Adrenal gland (tissue), 12 donors: ENCODE data around the gene METTL15. TPM values are rescaled to one million over a fixed set of nuclear protein-coding genes. Genes with fewer than 3 reads are reported as not detected.
"Not testable (repeated sequence)": the region's sequence is repeated elsewhere in the genome, so short reads cannot be mapped to it uniquely, and the experiment has no call there.

ENCODE experiments used
- DNase-seq, 7 donors: peaks; one replicate each; pipeline ENCODE4 v3.0.0-alpha.2; 2019 to 2020
- H3K27ac ChIP-seq, 5 donors: fragments of 200-600 bp; sonication (generic) in 4 of 5; 1 replicate in 3 of 5; 2 replicates in 2 of 5; pipeline versions ENCODE4 v1.5.1 to v1.8.0; 2016 to 2020; ENCODE audit warnings: mild to moderate bottlenecking in 1 of 5
- H3K27me3 ChIP-seq: fragments of 200-600 bp; 2 replicates; pipeline ENCODE4 v1.8.0; 2021
- H3K36me3 ChIP-seq, 2 donors: fragments of 200-600 bp; replicated peaks in 1 of 2; 1 replicate in 1 of 2; 2 replicates in 1 of 2; pipeline versions ENCODE4 v1.5.1 to v1.8.0; 2018 to 2022
- H3K4me1 ChIP-seq, 2 donors: fragments of 200-600 bp; replicated peaks in 1 of 2; 1 replicate in 1 of 2; 2 replicates in 1 of 2; pipeline versions ENCODE4 v1.5.1 to v1.8.0; 2018 to 2021
- H3K4me3 ChIP-seq, 4 donors: fragments of 200-600 bp; sonication (generic) in 3 of 4; one replicate each; pipeline ENCODE4 v1.5.1; 2016 to 2018
- H3K9me3 ChIP-seq, 3 donors: fragments of 200-600 bp; sonication (generic) in 1 of 3; replicated peaks in 1 of 3; 1 replicate in 2 of 3; 2 replicates in 1 of 3; pipeline versions ENCODE4 v1.5.1 to v1.8.0; 2016 to 2021
- POLR2A ChIP-seq, 2 donors: fragments of 450-650 bp; IDR thresholded peaks; one replicate each; pipeline ENCODE4 v1.6.1; 2017; ENCODE audit warnings: antibody characterized with exemption in 2 of 2, mild to moderate bottlenecking in 2 of 2, moderate library complexity in 1 of 2
- WGBS, 4 donors: extraction: QIAGEN DNeasy Blood & Tissue Kit in 2 of 4; methylation state at CpG; one replicate each; pipeline versions ENCODE4 v1.1.5 to v1.1.7; 2013 to 2017; 5-methylcytosine and 5-hydroxymethylcytosine counted together
- intact Hi-C, 2 donors: fragments of 100-400 bp; cut with DNase I; formaldehyde crosslinking; loops; one replicate each; pipeline versions ENCODE4 v1.14.1 to v1.15.0; 2022 to 2023
- polyA plus RNA-seq, 3 donors: library from polyadenylated mRNA; stranded (reverse); fragments of 200-250 nt in 2 of 3; fragments of 350-450 nt in 1 of 3; fragmentation: Illumina TruSeq in 1 of 3; extraction: RNeasy Lipid Tissue Mini Kit (QIAGEN cat#74804) in 1 of 3; gene quantifications; one replicate each; pipeline ENCODE4 v1.2.3, GENCODE V29; 2013 to 2014
- total RNA-seq, 9 donors: library from RNA; depleted of rRNA in 4 of 9; stranded (reverse); fragments of >200 nt in 4 of 9; fragments of 120-200 nt in 1 of 9; fragmentation: NEBNext Ultra II Directional in 1 of 9; extraction: Animal tissue kit (Norgen Biotek cat#: 25700) in 1 of 9; gene quantifications; one replicate each; pipeline versions ENCODE4 v1.1.0 to v1.2.4, GENCODE V29; 2013 to 2023
- TF ChIP-seq, protein P1 (sequence below), 6 experiments: fragments of 450-650 bp in 4 of 6; fragments of 200-600 bp in 2 of 6; sonication (generic) in 1 of 6; IDR thresholded peaks; 1 replicate in 5 of 6; 2 replicates in 1 of 6; pipeline versions ENCODE4 v1.5.1 to v1.8.0; 2016 to 2021; ENCODE audit warnings: antibody characterized with exemption in 6 of 6, mild to moderate bottlenecking in 2 of 6, moderate library complexity in 1 of 6
- donor health status: healthy with polysubstance abuse.
- donor health status: Bipolar disorder and iron deficiency.
- donor health status: DM: yes; HTN: yes; CAD: no.
- donor health status: DM: no; HTN: no; CAD: no.
- donor health status: DM: no; HTN: no; CAD: no.
- donor health status: DM: yes; HTN: yes; CAD: no.

The METTL15 gene
- total and polyA plus RNA-seq, 12 donors: 7.4 to 45.5 (median 17.3) TPM

- DNase-seq: no peak
- intact Hi-C loops: no loop called here
- no peaks in the 10 kb centered on the region for H3K36me3 ChIP-seq
- no peaks in the 10 kb centered on the region for H3K4me1 ChIP-seq
- WGBS, 4 donors: 52 to 63% (median 59%) methylated on average over 1 of the region's 1 CpG
- no peaks in the 10 kb centered on the region for H3K9me3 ChIP-seq
- no peak overlapping the region for H3K4me3 ChIP-seq
- TF ChIP-seq POLR2A (IDR thresholded peaks at IDR 0.05): no peak
- TF ChIP-seq, protein P1, sequence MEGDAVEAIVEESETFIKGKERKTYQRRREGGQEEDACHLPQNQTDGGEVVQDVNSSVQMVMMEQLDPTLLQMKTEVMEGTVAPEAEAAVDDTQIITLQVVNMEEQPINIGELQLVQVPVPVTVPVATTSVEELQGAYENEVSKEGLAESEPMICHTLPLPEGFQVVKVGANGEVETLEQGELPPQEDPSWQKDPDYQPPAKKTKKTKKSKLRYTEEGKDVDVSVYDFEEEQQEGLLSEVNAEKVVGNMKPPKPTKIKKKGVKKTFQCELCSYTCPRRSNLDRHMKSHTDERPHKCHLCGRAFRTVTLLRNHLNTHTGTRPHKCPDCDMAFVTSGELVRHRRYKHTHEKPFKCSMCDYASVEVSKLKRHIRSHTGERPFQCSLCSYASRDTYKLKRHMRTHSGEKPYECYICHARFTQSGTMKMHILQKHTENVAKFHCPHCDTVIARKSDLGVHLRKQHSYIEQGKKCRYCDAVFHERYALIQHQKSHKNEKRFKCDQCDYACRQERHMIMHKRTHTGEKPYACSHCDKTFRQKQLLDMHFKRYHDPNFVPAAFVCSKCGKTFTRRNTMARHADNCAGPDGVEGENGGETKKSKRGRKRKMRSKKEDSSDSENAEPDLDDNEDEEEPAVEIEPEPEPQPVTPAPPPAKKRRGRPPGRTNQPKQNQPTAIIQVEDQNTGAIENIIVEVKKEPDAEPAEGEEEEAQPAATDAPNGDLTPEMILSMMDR (IDR thresholded peaks at IDR 0.05): no peak
- H3K27me3 ChIP-seq: no peaks in the 10 kb centered on the region
- H3K27ac ChIP-seq: no peak overlapping the region
Measured at GRCh38 chr11:28099715-28100114, 8.5 kb upstream of the METTL15 start.

DNA sequence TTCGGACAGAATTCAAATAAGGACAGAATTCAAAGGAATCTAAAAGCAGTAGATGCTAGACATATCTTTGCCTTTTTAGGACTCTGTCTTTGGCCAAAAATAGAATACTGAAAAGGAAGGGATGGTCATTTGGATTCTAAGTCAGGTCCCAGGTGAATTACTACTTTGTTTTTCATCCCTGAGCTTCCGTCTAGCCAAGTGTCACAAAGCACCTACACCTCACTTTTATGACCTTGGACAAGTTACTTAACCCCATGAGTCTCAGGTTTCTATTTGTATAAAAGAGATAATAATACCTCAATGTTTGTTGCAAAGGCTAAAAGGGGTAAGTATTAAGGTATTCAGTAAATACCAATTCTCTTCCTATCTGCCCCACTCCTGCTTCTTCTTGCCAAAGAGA lies 7.5 kb upstream of the METTL15 start:
- H3K27me3 ChIP-seq: no peaks in the 10 kb centered on the region
- H3K36me3 ChIP-seq: no peaks in the 10 kb centered on the region
- no peak overlapping the region for H3K4me3 ChIP-seq
- no peaks in the 10 kb centered on the region for H3K9me3 ChIP-seq
- intact Hi-C loops: no loop called here
- no peak for DNase-seq
- no peak overlapping the region for H3K27ac ChIP-seq
- 83 to 92% (median 92%) methylated on average over 2 of the region's 2 CpGs for WGBS, 4 donors
- no peaks in the 10 kb centered on the region for H3K4me1 ChIP-seq
- no peak for TF ChIP-seq POLR2A (IDR thresholded peaks at IDR 0.05)
- TF ChIP-seq, protein P1 (IDR thresholded peaks at IDR 0.05): no peak

DNA sequence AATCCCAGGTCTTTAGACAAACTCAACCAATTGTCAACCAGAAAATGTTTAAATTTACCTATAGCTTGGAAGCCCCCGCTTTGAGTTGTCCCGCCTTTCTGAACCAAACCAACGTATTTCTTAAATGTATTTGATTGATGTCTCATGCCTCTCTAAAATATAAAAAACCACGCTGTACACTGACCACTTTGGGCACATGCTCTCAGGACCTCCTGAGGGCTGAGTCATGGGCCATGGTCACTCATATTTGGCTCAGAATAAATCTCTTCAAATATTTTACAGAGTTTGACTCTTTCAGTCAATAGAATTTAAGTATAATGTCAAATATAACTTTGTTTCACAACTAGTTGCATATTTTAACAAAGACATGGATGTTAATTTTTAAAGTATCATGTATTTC lies 5.9 kb upstream of the METTL15 start:
- H3K27ac ChIP-seq, H3K4me3 ChIP-seq, H3K27me3 ChIP-seq, H3K4me1 ChIP-seq, H3K36me3 ChIP-seq, intact Hi-C loops, DNase-seq, H3K9me3 ChIP-seq: not testable (repeated sequence)
- WGBS, 4 donors: 74 to 87% (median 80%) methylated on average over 4 of the region's 4 CpGs

GRCh38 chr11:28104425-28104824 lies 3.8 kb upstream of the METTL15 start:
- Histone ChIP-seq H3K27me3 (no peaks in the 10 kb centered on the region), H3K36me3 (no peaks in the 10 kb centered on the region), H3K27ac (no peak overlapping the region), H3K9me3 (no peaks in the 10 kb centered on the region), H3K4me1 (peaks cover 0 to 10% of the 10 kb centered on the region in 2 donors), H3K4me3 (no peak overlapping the region)
- no peak for DNase-seq
- WGBS, 4 donors: 86 to 100% (median 98%) methylated on average over 1 of the region's 1 CpG
- TF ChIP-seq POLR2A (IDR thresholded peaks at IDR 0.05): no peak
- TF ChIP-seq, protein P1 (IDR thresholded peaks at IDR 0.05): no peak
- intact Hi-C loops: no loop called here

DNA sequence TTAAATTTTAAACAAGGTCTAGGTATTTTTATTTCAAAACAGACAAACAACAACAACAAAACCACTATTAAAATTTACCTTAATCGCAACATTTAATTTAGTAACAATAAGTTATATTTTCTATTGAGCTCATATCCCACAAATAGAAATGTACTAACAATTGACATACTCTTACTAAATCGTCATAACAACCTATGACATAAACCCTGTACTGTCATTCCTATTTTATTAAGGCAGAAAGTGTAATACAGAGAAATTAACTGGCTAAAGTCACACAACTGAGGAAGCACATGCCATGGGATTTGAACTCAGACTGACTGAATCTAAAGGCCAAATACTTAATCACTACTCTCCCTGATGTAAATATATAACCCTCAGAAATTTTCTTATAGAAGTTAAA lies 3.2 kb upstream of the METTL15 start:
- intact Hi-C loops: no loop called here
- TF ChIP-seq POLR2A (IDR thresholded peaks at IDR 0.05): no peak
- TF ChIP-seq, protein P1 (IDR thresholded peaks at IDR 0.05): no peak
- no peak overlapping the region for H3K27ac ChIP-seq
- no peaks in the 10 kb centered on the region for H3K36me3 ChIP-seq
- H3K9me3 ChIP-seq: no peaks in the 10 kb centered on the region
- 88 to 95% (median 91%) methylated on average over 2 of the region's 2 CpGs for WGBS, 4 donors
- DNase-seq: no peak
- H3K27me3 ChIP-seq: no peaks in the 10 kb centered on the region
- H3K4me1 ChIP-seq: peaks cover 0 to 16% of the 10 kb centered on the region in 2 donors
- H3K4me3 ChIP-seq: no peak overlapping the region
